Measurements from ENCODE around the gene ZBTB7C. TPM values are rescaled to one million over a fixed set of nuclear protein-coding genes. Genes with fewer than 3 reads are reported as not detected.
A peak's percentile ranks its signal among the peaks of the same experiment; 100 is the strongest.

ZBTB7C gene
- total RNA-seq, 1 donor from 2014 or later, result 2.6 TPM

DNA sequence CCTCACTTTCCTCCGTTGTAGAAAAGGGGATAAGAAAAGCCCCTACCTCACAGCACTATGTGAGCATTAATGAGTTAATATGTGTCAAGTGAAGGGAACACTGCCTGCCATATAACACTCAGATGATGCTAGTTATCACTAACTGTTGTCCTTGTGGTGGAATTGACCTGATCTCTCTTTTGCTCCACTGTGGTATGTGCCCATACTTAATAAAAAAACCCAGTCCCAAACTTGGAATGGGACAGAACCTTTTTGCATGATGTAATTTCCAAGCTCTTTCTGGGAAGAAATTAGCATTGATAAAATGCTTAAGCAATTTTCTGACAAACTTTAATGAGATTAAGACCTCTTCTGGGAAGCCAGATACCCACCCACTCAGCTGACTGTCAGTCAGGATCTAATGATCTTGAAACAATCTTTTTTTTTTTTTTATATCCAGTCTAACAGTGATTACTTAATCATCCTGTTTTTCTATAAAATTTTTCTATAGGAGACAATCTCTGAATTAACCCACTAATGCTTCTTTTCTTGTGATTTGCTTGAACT lies 158.7 kb downstream of the ZBTB7C start:
- intact Hi-C loops (cut with DNase I), result no loop called here
- ATAC-seq (ENCODE audit: poor library complexity) (no peak), DNase-seq (no peak)

DNA sequence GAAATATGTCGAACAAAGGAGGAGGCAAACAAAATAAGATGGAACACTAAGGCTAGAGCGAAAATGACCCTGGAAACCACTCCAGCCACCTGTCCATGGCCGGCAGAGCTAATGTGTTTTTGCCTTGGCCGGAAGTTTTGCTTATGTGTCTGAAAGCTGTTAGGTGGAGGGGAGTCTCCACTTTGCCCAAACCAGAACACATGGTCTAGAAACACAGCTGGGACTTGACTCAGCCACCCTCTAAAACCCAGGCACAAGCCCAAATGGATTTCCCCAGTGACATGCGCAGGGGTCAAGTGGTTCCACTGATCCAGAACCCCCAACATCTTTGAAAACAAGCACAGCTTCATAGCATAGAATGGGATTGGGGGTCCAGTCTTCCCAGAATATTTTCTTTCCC lies 159.3 kb downstream of the ZBTB7C start:
- DNase-seq (no peak), ATAC-seq (ENCODE audit: poor library complexity) (no peak)
- intact Hi-C loops (cut with DNase I), result no loop called here

DNA sequence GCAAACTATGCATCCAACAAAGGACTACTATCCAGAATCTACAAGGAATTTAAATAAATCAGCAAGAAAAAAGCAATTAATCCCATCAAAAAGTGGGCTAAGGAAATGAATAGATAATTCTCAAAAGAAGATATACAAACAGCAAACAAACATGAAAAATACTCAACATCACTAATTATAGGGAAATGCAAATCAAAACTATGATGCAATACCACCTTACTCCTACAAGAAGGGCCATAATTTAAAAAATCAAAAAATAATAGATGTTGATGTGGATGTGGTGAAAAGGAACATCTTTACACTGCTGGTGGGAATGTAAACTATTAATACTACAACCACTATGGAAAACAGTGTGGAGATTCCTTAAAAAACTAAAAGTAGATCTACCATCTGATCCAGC lies 164.7 kb downstream of the ZBTB7C start:
- no peak for DNase-seq
- intact Hi-C loops (cut with DNase I), result no loop called here
- no peak for ATAC-seq (ENCODE audit: poor library complexity)

DNA sequence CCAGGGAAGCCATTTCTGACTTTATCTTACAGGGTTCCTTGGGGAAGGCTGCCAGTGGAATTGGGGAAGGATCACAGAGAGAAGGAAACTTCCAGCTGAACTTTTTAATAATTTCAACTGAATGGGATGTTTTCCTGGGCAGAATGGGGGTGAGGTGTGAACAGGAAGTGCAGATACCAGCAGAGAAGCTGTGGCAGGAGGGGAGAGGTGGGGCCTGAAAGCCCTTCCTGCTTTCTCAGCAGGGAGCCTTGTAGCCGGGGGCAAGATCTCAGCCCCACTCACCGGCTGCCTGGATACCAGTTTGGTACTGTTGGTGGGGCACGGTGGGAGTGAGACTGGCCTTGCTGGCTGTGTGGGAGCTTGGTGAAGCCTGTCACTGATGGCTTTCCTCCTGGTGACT lies 170.5 kb downstream of the ZBTB7C start:
- intact Hi-C loops (cut with DNase I), result no loop called here
- ATAC-seq (ENCODE audit: poor library complexity), result no peak
- no peak for DNase-seq

DNA sequence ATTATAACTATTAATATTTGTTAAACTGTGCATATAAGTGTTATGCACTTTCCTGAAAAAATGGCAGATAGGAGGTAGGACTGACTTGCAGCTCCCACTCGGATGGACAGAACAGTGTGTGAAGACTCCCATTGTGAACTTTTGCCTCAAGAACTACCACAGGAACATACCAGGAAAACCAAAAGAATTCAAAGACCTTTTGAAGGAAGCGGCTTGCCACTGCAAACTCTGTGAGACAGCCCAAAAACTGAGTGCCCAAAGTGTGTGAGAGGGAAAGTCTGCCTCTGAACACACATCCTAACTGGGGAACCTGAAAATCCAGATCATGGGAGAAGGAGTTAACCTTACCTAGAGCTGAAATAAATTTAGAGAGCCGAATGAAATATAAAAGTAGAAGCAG lies 171.0 kb downstream of the ZBTB7C start:
- DNase-seq, result no peak
- ATAC-seq (ENCODE audit: poor library complexity), result no peak
- intact Hi-C loops (cut with DNase I), result no loop called here

DNA sequence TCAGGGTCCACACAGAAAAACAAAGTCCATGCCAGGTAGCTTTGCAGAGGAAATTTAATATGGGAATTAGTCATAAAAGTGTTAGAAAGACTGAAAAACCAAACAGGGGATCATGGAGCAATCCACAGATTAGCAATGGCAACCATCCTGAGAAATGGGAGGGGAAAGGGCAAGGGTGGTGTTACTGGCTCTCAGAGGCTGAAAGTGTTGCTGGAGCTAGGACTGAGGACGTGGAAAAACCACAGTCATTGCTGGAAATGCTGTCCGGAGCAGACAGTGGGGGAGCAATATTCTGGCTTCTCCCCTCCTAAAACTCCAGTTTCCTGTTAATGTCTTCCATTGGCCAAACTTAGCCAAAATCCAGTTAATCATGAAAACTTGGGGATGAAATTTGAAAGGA lies 172.4 kb downstream of the ZBTB7C start:
- intact Hi-C loops (cut with DNase I), result no loop called here
- DNase-seq (no peak), ATAC-seq (ENCODE audit: poor library complexity) (no peak)

DNA sequence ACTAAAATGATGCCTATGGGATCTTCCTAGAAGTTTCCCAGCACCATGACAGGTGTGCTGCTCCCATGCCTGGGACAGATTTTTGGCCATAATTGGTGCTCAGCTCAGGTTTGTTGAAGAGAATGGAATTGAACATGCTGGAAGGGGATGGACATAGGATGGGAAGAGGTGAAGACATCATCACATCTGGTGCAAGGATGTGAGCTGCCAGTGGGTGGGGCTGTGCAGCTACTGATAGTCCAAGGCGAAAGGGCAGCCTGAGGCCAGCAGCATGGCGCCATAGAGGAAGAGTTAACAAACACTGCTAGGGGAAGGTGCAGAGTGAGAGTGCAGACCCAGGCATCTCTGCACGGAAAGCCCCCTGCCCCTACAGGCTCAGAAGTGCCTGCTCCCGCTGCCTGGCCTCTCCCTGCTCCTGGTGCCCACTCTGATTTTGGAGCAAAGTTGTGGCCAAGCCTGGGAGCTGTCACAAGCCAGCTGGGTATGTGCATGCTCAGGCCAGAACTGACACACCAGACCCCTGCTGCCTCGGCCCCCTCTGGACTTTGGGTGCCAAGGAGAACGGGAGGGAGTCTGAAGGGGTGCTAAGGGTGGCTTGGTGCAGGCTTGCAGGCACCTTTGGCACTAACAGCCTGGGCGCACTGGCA lies 178.6 kb downstream of the ZBTB7C start:
- ATAC-seq (ENCODE audit: poor library complexity), result peak; percentile 55
- intact Hi-C loops (cut with DNase I), result loop anchor here (5.0 kb wide), 1 partner anchor 217 kb away; no protein-coding TSS in a partner anchor
- peak; percentile 78 for DNase-seq

DNA sequence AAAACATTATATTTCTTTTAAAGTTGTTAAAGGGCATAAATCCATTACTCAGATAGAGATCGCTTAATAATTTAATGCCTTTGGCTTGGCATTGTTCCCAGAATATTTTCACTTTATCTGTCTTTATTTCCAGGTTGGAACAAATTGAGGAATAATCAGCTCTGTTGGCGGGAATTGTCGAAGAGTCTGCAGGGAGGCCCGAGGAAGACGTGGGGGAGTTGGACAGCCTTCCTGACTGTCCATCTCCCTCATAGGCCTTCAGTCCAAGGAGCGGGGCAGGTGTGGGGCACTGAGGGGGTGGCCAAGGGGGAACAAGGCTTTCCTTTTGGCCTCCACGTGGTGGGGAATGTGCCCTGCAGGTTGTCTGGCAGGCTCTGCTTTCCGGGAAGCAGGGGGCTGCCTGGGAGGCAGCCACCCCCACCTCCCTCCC lies 179.6 kb downstream of the ZBTB7C start:
- no peak for ATAC-seq (ENCODE audit: poor library complexity)

DNA sequence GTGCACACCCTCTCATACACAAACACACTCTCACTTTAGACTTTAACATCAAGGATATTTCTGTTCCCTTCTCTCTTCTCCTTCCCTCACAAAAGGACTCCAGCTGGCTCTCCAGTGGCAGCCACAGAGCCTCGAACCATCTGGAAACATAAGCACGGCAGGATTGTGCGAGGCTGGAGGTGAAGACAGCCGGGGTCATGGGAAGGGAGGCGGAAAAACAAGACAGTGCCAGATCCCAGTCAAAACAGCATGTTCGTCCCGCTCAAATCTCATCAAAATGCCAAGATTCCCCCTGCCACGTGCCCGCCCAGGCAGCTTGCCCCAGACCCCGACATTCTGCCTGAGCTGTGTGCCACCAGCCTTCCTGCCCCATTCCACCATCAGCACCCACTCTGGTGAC lies 180.3 kb downstream of the ZBTB7C start:
- DNase-seq, result no peak
- peak; percentile 55 for ATAC-seq (ENCODE audit: poor library complexity)
- intact Hi-C loops (cut with DNase I), result no loop called here

More for the DNA sequence above, 179.6 kb downstream of the ZBTB7C start:
- DNase-seq, result no peak
- intact Hi-C loops (cut with DNase I), result no loop called here

DNA sequence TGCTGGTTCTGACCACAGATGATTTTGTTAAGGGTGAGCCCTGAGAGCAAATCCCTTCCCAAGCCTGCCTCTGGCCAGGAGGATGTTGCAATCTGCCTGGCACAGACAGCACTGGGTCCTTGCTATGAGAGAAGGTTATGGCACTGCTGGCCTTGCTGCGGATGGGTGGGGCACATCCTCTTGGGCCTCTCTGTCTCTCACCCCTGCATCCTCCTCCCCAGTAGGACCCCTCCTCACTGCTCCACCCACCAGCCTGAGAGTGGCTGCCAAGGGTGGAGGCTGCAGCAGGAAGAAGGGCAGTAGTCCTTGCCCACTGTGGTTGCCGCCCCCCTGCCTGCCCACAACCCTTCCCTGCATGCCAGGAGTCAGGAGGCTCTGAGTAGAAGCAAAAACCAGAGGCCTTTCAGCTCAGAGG lies 180.9 kb downstream of the ZBTB7C start:
- ATAC-seq (ENCODE audit: poor library complexity), result peak; percentile 91
- intact Hi-C loops (cut with DNase I), result no loop called here
- DNase-seq, result peak; percentile 88

DNA sequence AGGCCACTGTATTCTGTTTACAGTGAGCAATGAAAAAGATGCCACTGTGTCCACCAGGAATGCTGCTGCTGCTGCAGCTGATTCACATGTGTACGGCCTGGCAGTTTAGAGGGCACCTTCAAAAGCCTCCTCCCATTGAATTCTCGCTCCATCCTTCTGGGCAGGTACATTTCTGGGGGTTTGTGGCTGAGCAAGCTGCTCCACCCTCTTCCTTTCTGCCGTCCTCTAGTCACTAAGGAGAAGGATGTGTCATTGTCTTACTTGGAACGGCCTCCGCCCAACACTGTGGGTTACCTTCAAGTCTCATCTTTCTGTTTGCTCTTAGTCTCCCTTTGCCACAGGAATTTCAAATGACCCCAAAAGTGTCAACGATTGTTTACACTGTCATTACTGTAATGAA lies 182.0 kb downstream of the ZBTB7C start:
- intact Hi-C loops (cut with DNase I), result no loop called here
- no peak for DNase-seq
- no peak for ATAC-seq (ENCODE audit: poor library complexity)

DNA sequence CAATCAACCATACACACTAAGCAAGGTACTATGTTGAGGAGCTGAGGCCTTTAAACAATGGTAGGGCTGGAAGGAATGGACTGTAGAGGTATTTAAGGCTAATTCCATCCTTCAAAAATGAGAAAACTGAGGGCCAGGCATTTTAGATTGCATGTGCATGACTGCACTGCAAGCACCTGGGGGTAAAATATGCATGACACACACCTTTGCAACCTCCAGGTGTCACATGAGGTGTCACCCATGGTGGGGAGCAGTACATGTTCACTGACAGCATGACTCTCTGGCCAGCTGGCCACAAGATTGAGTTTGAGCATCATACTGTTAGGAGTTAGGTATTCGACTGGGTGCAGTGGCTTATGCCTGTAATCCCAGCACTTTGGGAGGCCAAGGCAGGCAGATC lies 182.8 kb downstream of the ZBTB7C start:
- DNase-seq (no peak), ATAC-seq (ENCODE audit: poor library complexity) (no peak)
- intact Hi-C loops (cut with DNase I), result no loop called here

DNA sequence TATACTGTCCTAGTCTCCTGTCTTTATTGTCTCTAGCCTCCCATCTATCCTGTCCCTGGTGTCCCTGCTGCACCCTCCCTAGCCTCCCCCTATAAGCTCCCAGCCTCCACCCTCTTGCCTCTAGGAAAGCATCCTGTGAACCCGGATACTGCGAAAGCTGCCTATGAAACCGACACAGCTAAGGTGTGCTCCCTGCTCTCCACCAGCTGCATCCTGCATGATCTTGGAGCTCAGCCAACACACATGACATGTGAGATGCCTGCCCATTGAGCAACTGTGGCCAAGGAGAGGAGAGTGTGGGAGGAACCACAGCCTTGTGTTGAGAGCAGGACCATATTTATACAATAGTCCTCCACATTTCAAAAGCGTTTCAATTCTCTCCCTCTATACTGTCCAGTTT lies 187.1 kb downstream of the ZBTB7C start:
- DNase-seq, result no peak
- peak; percentile 65 for ATAC-seq (ENCODE audit: poor library complexity)
- intact Hi-C loops (cut with DNase I), result no loop called here

DNA sequence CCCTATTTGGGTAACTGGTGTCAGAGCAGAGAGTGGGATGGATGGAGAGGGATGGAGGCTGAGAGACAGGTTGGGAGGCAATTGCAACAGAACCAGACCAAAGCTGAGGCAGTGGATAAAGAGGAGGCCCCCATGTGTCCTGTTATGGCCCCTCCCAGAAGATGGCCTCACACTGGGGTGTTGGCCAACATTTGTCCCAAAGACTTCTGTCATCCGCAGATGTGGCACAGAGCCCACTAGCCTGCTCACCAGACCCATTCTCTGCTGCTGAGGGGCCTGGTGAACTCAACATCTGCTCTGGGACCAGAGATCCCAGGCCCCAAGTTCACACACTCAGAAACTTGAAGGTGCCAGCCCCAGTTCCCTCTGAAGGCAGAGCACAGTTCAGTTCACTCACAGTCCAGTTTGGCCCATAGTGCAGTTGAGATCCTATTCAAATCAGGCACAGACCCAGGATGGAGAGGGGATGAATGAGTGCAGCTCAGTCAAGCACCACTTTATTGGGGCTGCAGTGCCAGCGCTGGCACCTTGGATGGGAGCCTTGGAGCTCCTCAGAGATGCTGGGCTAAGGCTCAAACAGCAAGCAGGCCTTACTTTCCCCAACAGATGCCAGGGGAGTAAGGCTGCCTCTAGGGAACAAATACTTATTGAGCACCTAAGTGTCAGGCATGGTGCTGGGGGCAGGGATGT lies 189.2 kb downstream of the ZBTB7C start:
- no peak for ATAC-seq (ENCODE audit: poor library complexity)
- intact Hi-C loops (cut with DNase I), result no loop called here
- DNase-seq, result no peak

DNA sequence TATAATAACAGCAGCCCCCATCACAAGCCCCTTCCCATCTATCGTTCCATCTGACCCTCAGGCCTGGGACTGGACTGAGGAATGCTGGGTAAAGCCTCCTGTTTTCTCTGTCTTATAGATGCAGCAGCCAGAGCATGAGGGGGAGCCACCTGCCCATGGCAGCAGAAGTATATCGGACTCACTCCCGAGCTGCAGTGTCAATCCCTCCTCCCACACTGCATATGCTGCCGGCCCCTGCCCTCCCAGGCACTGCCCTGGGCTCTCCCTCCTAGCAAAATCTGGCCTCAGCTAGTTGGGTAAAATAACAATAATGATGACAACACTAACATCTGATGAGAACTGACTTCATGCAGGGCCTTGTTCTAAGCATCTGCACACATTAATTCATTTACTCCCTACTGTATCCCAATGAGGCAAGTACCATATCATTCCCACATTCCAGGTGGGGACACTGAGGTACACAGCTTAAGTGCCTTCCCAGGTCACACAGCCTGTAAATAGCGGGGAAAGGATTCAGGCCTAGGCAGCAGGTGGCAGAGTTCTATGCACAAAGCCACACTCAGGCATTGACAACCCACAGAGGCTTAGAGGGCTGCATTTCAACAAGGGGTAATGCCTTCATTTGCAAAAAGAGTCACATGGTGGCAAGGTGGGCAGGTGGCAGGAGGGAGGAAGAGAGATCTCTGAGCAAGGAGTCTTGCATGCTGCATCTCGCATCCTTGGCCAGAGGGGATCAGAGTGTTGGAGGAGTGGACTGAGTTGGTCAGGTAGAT lies 190.0 kb downstream of the ZBTB7C start:
- intact Hi-C loops (cut with DNase I), result no loop called here
- no peak for DNase-seq
- no peak for ATAC-seq (ENCODE audit: poor library complexity)

DNA sequence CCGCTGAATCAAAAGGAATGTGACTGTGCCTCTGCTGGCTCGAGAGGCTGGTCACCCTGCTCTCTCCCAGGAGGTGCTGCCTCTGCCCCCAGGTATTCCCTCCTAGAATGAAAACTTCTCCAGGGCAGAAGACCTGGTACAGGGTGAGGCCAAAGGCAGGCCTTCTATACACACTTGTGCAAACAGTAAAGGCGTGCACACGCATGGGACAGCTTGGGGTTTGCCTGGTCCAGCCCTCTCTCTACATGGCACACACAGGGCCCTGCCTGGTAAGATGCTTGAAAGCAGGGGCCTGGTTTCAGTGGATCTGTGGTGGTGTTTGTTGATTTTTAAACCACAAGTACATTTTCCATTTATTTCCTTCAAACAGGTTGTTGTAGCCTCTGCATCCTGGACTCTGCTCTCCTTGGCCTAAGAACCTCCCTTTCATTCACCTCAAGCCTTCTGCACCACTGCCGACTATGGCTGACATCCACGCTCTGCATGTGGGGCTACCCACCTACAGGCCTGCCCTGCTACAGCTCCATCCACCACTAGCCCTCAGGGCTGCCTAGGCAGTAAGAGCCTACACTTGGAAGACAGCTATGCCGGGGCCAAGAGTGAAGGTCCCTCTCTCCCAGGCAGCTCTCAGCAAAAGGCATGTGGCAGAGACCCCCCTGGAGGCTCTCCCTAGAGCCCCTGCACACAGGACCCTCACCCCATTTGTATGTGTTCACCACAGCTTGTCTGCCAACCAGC lies 190.7 kb downstream of the ZBTB7C start:
- intact Hi-C loops (cut with DNase I), result no loop called here
- DNase-seq (no peak), ATAC-seq (ENCODE audit: poor library complexity) (no peak)

DNA sequence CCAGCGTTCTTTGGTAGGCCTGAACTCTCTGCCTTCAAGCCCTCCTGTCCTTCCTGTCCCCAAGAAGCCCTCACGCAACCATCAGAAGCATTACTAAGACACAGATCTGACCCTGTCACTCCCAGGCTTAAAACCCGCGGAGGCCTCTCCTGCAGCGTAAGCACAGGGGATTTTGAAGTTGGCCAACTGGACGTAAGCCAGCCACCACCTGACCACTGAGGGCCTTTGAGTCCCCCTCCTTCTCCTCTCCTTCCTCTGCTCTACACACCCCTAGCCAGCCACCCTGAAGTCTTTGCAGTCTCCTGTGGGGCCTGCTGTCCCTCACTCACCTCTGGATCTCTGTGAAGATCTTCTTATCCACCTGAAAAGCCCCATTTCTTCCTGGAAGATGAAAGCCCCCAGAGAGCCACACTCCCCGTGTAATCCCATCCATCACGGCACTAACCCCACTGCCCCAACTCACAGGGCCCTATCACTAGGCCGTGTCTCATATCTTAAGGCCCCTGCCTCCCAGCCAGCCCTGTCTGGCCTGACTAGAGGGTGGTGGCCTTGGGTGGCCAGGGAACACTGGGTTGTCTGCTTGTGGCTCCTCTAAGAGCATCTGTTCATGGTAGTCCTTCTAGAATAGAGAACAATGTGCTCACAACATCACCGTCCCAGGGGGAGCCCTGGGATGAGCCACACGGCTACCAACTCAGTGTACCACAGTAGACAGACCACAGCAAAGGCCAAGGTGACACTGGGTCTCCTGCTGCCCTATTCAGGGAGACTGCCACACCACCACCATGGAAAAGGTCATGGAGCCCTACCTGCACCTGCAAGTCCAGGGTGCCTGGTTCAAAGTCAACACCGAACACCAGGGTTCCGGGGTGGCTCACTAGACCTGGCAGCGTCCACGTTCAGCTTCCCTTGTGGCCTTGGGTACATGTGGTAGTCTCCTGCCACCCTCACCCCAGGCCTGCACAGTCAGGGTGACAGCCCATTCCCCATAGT lies 191.6 kb downstream of the ZBTB7C start:
- intact Hi-C loops (cut with DNase I), result no loop called here
- peak; percentile 45 for ATAC-seq (ENCODE audit: poor library complexity)

More for the DNA sequence above, 191.6 kb downstream of the ZBTB7C start:
- no peak for DNase-seq

All from Right ventricle myocardium superior (tissue), 1 donor.